HG03354 (cell line): ENCODE results near the gene SLC19A2.
A peak's percentile ranks its signal among the peaks of the same experiment; 100 is the strongest.

ENCODE experiments used
- ATAC-seq: cut with Tn5 transposase; IDR thresholded peaks from one replicate; pipeline ENCODE4 v1.9.1; 2021; ENCODE audit warnings: mild to moderate bottlenecking; ENCODE audit not compliant: unreplicated experiment, poor library complexity, severe bottlenecking

The SLC19A2 gene

DNA sequence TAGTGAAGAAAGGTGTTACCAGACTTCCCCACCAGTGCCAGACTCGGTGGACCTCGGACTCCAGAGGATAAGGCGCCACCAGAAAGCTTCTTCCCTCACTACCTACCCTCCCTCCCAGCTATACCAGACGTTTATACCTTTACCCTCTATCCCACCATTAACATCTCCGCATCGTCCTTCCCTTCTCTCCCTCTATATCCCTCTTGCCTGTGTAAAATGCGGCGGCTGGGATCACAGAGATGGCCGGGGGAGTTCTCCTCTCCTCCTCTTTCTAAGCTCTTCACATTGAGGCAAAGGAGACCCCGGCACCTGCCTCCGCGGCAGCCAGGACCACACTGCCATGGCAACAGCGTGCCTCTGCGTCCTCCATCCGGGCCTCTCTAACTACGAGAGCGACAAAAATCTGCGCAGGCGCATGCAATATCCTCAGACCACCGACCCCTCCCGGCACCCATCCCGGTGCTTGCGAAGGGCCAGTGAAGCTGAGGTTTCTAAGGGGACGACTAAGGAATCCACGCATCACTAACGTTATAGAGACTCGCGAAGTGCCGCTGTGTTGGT is 58.6 kb downstream of the SLC19A2 start, which contains the start of gene CCDC181:
TSS of gene CCDC181 (minus strand) at position 394 of the 561 bp plus-strand sequence. CDS start 2,547 bp downstream, outside the sequence.
- ATAC-seq = peak; percentile 86

DNA sequence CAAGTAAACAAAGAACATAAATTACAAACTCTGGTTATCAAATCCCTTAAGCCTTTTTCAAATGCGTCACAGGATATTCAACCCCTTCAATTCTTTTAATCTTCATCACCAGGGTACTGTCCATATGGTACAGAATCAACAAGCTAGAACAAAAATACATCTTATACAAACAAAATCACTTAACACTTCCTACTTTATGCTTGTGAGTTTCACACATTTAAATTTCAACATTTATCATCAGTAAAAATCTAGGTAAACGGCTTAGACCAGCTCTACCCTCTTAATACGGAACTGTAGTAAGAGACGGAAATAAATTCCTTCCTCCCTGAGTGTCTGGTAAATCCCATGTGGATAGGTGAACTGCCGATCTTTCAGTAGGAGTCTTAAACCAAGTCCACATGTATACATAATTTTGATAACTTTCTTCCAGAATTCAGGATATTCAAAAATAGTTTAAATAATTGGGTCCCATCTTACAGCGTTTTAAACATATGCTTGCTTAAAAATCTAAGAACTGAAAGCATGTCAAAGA is 59.5 kb downstream of the SLC19A2 start:
- ATAC-seq = no peak

DNA sequence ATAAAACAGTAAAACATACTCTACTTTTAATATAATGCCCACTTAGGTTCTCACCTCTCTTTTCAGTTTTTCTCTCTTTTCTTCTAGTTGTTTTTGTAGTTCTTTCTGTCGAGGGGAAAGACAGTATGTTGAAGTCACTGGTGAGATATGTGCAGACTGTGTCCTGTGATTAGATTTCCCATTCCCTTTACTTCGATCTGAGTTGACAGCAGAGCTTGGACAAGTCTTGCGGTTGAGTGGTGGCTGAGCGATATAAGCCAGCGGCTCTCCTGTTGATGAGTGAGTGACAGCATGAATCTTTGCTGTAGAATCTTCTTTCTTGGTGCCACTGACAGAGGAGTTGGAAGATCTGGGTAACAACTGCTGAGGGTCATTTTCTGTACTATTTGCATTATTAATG is 64.4 kb downstream of the SLC19A2 start:
- no peak for ATAC-seq

DNA sequence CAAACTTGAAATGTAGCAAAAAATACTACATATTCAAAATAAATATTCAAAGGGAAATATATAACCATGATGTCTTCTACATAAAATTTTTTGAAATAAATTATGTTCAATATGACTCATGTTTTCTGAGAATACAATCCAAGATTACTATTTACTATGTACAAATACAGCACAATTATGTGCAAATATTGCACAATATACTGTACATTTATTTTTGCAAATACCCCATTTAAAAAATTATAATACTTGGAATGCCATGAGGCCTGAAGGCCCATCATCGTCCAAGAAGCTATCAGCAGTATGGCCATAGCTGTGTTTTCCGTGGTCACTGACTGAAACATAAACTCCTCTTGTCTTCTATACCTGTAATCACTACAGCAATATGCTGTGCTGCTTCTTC is 70.8 kb downstream of the SLC19A2 start:
- no peak for ATAC-seq
